ENCODE data around the gene GABRG3. TPM values are rescaled to one million over a fixed set of nuclear protein-coding genes. Genes with fewer than 3 reads are reported as not detected.

GABRG3 gene
- total and polyA plus RNA-seq, 9 of the 15 experiments (the other 6 are each of a cell fraction or from before 2014, with no cell fraction given), result 4.0 to 15.1 (median 11.2) TPM

GRCh38 chr15:27127815-27128570 lies 157.0 kb downstream of the GABRG3 start (continued):
- TF ChIP-seq, protein P1, sequence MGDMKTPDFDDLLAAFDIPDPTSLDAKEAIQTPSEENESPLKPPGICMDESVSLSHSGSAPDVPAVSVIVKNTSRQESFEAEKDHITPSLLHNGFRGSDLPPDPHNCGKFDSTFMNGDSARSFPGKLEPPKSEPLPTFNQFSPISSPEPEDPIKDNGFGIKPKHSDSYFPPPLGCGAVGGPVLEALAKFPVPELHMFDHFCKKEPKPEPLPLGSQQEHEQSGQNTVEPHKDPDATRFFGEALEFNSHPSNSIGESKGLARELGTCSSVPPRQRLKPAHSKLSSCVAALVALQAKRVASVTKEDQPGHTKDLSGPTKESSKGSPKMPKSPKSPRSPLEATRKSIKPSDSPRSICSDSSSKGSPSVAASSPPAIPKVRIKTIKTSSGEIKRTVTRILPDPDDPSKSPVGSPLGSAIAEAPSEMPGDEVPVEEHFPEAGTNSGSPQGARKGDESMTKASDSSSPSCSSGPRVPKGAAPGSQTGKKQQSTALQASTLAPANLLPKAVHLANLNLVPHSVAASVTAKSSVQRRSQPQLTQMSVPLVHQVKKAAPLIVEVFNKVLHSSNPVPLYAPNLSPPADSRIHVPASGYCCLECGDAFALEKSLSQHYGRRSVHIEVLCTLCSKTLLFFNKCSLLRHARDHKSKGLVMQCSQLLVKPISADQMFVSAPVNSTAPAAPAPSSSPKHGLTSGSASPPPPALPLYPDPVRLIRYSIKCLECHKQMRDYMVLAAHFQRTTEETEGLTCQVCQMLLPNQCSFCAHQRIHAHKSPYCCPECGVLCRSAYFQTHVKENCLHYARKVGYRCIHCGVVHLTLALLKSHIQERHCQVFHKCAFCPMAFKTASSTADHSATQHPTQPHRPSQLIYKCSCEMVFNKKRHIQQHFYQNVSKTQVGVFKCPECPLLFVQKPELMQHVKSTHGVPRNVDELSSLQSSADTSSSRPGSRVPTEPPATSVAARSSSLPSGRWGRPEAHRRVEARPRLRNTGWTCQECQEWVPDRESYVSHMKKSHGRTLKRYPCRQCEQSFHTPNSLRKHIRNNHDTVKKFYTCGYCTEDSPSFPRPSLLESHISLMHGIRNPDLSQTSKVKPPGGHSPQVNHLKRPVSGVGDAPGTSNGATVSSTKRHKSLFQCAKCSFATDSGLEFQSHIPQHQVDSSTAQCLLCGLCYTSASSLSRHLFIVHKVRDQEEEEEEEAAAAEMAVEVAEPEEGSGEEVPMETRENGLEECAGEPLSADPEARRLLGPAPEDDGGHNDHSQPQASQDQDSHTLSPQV (IDR thresholded peaks at IDR 0.05), result peak; percentile 89
- TF ChIP-seq RBFOX2 (IDR thresholded peaks at IDR 0.05; ENCODE audit: low read depth, low read length) (no peak), PML (IDR thresholded peaks at IDR 0.05; ENCODE audit: low read length) (peak; percentile 81), HEY1 (CRISPR knock-in tag; IDR thresholded peaks at IDR 0.05; ENCODE audit: borderline replicate concordance) (0 out of 2 replicates have a peak, but pooled peaks have one; percentile 63), GATAD2A (IDR thresholded peaks at IDR 0.05) (peak; percentile 75; the same call in 1 of the 2 replicates), ZNF134 (CRISPR knock-in tag; conservative IDR thresholded peaks at IDR 0.05) (no peak), CTBP1 (IDR thresholded peaks at IDR 0.05; ENCODE audit: borderline replicate concordance) (peak; percentile 90), U2AF1 (optimal IDR thresholded peaks at IDR 0.05; ENCODE audit: low read depth, low read length) (no peak), FOXJ2 (tag; IDR thresholded peaks at IDR 0.05) (peak; percentile 61; the same call in 1 of the 2 replicates), RNF2 (IDR thresholded peaks at IDR 0.05) (peak; percentile 65; the same call in 1 of the 2 replicates), NR4A1 (CRISPR knock-in tag; IDR thresholded peaks at IDR 0.05) (no peak), NR4A1 (tag; IDR thresholded peaks at IDR 0.05) (0 out of 2 replicates have a peak, but pooled peaks have one; percentile 21), ARNT (IDR thresholded peaks at IDR 0.05) (peak in 1 of 2 experiments; percentile 59; a peak in 1 of 4 replicates), NFIX (CRISPR knock-in tag; IDR thresholded peaks at IDR 0.05; ENCODE audit: low read depth) (0 out of 2 replicates have a peak, but pooled peaks have one; percentile 4), ZNF121 (CRISPR knock-in tag; conservative IDR thresholded peaks at IDR 0.05) (peak; percentile 99)
- TF ChIP-seq, protein P2, sequence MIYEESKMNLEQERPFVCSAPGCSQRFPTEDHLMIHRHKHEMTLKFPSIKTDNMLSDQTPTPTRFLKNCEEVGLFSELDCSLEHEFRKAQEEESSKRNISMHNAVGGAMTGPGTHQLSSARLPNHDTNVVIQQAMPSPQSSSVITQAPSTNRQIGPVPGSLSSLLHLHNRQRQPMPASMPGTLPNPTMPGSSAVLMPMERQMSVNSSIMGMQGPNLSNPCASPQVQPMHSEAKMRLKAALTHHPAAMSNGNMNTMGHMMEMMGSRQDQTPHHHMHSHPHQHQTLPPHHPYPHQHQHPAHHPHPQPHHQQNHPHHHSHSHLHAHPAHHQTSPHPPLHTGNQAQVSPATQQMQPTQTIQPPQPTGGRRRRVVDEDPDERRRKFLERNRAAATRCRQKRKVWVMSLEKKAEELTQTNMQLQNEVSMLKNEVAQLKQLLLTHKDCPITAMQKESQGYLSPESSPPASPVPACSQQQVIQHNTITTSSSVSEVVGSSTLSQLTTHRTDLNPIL (CRISPR knock-in tag; IDR thresholded peaks at IDR 0.05), result no peak
- TF ChIP-seq, protein P3, sequence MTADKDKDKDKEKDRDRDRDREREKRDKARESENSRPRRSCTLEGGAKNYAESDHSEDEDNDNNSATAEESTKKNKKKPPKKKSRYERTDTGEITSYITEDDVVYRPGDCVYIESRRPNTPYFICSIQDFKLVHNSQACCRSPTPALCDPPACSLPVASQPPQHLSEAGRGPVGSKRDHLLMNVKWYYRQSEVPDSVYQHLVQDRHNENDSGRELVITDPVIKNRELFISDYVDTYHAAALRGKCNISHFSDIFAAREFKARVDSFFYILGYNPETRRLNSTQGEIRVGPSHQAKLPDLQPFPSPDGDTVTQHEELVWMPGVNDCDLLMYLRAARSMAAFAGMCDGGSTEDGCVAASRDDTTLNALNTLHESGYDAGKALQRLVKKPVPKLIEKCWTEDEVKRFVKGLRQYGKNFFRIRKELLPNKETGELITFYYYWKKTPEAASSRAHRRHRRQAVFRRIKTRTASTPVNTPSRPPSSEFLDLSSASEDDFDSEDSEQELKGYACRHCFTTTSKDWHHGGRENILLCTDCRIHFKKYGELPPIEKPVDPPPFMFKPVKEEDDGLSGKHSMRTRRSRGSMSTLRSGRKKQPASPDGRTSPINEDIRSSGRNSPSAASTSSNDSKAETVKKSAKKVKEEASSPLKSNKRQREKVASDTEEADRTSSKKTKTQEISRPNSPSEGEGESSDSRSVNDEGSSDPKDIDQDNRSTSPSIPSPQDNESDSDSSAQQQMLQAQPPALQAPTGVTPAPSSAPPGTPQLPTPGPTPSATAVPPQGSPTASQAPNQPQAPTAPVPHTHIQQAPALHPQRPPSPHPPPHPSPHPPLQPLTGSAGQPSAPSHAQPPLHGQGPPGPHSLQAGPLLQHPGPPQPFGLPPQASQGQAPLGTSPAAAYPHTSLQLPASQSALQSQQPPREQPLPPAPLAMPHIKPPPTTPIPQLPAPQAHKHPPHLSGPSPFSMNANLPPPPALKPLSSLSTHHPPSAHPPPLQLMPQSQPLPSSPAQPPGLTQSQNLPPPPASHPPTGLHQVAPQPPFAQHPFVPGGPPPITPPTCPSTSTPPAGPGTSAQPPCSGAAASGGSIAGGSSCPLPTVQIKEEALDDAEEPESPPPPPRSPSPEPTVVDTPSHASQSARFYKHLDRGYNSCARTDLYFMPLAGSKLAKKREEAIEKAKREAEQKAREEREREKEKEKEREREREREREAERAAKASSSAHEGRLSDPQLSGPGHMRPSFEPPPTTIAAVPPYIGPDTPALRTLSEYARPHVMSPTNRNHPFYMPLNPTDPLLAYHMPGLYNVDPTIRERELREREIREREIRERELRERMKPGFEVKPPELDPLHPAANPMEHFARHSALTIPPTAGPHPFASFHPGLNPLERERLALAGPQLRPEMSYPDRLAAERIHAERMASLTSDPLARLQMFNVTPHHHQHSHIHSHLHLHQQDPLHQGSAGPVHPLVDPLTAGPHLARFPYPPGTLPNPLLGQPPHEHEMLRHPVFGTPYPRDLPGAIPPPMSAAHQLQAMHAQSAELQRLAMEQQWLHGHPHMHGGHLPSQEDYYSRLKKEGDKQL (CRISPR knock-in tag; IDR thresholded peaks at IDR 0.05; ENCODE audit: borderline replicate concordance), result no peak

Measured in K562 (cell line).